ENCODE measurements around the gene C6orf15.

Gene C6orf15

DNA sequence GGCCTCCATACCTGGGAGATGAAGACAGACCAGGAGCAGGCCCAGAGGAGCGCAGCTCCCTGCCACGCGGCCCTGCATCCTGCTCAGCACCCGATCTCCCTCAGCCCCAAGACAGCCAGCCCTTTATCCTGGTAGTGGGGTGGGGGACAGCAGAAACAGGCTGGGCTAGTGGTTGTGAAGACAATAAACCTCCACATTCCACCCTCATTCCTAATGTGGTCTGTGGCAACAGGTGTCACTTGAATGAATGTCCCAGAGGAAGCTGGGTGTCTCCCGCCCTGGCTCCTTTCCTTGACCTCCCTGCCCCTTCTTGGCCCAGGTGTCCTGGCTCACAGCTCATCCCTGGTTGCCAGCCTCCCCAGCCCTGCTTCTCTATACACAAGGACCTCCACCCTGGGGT is at the start of gene C6orf15:
C6orf15 (minus strand) TSS at position 98 of the 400 bp plus-strand sequence; CDS start at position 78, 20 bp downstream.
- DNase-seq, result no peak

DNA sequence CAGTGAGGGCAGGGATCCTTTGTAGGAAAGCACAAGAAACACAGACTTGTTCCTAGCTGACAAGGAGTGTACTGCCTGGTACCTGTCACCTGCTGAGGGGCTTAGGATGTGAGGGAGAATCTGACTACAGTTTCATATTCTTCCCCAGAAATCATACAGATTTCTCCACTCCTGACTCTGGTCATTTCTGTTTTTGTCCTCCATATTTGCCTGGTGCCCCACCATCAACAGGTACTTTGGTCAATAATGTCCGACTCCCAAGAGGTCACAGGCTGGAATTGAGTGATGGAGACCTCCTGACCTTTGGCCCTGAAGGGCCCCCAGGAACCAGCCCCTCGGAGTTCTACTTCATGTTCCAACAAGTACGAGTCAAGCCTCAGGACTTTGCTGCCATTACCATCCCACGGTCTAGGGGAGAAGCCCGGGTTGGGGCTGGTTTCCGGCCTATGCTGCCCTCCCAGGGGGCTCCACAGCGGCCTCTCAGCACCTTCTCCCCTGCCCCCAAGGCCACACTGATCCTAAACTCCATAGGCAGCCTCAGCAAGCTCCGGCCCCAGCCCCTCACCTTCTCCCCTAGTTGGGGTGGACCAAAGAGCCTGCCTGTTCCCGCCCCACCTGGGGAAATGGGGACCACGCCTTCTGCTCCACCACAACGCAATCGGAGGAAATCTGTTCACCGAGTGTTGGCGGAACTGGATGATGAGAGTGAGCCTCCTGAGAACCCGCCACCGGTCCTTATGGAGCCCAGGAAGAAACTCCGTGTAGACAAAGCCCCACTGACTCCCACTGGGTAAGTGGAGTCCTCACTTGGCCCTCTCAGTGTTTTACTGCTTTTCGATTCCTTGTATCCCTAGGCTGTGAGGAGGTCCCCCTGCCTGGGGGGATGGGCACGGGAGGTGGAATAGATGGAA is 49.1 kb upstream of the C6orf15 start:
- DNase-seq, result no peak

DNA sequence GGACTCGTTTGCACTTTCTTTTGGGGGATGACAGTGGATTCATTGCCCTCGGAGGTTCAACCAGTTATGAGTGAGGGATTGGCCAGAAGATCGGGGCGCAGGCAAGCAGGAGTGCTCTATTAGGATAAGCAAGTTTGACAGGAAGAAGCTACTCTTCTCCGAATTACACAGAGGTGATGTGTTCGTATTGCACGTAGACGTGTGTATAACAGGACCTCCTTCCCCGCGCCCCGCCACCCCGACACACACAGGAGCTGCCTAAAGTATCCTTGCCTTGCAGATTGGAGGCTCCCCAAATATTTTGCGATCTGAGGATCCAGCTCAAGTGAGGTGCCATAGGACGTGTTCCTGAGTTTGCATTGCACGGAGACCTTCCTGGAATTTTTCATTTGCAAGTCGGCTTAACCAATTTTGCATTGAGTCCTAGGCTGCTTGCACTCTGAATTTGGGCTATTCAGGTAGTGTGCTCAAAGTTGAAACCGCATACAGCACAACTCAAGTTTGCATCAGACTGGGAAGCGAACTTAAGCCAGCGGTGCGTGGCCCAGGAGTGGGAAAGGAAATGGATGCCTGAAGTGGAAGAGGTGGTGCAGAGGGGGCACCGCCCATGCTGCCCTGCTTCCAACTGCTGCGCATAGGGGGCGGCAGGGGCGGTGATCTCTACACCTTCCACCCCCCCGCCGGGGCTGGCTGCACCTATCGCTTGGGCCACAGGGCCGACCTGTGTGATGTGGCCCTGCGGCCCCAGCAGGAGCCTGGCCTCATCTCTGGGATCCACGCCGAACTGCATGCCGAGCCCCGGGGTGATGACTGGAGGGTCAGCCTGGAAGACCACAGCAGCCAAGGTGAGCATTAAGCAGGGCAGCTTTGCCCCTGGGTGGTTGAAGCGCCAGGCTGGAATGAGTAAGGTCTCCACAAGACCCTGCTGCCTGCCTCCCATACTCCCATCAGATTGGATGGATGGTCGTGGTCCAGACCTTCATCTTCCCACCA is 46.8 kb upstream of the C6orf15 start:
- peak; percentile 62 for DNase-seq

DNA sequence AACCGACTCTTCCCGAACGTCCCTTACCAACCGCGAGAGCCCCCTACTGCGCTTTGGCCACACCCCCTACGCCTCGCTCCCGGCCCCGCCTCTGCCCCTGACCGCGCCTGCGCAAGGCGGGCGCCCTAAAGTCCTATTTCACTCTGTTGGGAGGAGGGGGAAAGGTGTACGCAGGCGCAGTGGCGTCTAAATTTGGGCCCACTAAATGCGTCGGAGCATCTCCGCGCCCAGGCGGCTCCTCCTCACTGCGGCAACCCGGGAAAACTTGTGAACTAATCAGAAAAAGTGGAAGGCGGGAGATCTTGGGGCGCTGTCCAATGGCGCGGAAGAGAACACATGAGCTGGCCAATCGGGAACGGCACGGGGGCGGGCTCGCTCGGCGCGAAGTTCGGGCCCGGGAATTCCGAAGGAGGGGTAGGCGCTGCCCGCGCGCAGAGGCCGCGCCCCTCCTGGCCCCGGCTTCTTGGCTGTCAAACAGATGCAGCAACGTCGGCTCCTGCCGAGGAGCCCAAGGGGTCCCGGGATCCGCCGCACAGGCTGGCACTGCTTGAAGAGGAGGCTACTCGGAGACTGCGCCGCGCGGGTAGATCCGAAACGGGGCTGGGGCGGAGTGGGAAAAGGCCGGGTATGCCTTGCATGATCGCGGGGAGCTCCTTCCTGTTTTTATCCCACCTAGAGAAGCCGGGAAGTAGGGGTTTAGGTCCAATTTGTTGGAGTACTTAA is 45.9 kb upstream of the C6orf15 start, which contains the start of gene TCF19:
TCF19 (plus strand) TSS at position 450 of the 723 bp plus-strand sequence. CDS start 881 bp downstream, outside the sequence.
- peak; percentile 99 for DNase-seq

DNA sequence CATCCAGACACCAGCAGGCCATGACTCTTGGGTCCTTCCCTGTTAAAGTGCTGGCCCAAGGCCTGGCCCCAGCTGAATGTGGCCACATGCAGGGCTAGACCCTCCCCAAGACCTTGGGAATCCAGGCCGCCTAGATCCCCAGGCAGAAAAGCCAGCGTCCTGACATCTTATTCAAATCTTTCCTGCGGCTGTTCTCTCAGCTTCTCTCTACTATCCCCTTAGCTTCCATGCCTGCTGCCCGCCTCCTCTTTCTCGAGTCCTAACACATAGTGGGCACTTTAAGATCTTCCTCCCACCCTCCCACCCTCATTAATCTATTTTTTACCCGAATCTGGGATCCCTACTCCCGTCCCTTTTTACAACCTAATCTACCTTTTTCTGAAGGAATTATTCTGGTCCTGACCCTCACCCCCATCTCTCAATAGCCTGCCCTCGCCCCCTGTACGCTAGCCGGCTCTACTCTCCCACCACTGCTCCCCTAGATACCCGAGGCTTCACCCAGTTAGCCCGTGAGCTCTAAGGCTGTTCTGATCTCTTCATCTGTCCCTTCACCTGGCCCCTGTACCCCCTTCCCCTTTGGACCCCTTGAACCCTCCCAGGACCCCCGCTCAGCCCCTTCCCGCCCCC is 45.3 kb upstream of the C6orf15 start, which contains the start of gene CCHCR1:
CCHCR1 (minus strand) TSS at position 290 of the 627 bp plus-strand sequence; CDS start at position 88, 202 bp downstream.
- no peak for DNase-seq

DNA sequence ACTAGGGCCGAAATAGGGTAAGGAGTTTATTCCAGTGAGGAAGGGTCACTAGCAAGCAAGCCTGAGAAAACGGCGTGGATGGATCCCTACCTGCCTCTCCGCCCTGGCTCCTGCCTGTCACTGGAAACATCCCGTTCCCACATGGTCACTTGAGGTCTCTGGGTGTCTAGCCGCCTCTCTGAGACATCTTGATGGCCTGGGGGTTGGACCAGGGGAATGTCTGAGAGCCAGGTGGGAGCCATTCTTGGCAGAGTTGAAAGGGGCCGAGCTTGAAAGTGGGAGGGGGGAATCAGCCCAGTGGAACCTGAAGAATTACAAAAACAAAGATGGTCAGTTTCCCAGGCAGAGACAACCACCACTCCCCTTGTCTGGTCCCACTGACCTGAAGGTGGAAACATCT is 44.3 kb upstream of the C6orf15 start:
- no peak for DNase-seq

DNA sequence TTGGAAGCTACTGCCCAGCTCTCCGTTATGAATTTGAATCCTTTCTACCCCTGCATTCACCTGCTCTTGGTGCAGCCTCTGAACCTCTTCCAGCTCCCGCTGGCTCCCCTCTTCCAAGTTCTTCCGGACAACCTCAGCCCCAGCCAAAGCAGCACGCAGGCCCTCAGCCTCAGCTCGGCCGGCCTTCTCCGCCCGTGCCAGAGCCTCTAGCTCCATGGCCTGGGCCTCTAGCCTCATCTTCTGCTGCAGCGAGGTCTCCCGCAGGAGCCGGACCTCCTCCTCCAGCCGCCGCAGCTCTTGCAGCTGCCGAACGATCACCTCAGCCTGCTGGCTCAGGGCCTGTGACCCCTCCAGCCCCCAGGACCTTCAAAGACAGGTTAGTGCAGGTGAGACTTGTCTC is 42.1 kb upstream of the C6orf15 start:
- no peak for DNase-seq

DNA sequence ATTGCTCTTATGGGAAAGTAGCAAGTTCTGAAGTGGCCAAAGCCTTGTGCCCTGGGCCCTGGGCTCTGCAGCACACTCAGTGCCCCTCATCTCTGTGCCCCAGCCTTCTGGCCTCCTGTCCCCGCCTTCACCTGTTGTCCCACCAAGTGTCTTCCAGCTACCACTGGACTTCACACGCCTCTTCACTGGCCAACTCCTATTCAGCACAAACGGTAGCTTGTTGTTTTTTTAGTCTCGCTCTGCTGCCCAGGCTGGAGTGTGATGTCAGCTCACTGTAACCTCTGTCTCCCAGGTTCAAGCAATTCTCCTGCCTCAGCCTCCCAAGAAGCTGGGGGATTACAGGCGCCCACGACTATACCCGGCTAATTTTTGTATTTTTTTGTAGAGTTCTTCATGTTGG is 40.4 kb upstream of the C6orf15 start:
- no peak for DNase-seq

DNA sequence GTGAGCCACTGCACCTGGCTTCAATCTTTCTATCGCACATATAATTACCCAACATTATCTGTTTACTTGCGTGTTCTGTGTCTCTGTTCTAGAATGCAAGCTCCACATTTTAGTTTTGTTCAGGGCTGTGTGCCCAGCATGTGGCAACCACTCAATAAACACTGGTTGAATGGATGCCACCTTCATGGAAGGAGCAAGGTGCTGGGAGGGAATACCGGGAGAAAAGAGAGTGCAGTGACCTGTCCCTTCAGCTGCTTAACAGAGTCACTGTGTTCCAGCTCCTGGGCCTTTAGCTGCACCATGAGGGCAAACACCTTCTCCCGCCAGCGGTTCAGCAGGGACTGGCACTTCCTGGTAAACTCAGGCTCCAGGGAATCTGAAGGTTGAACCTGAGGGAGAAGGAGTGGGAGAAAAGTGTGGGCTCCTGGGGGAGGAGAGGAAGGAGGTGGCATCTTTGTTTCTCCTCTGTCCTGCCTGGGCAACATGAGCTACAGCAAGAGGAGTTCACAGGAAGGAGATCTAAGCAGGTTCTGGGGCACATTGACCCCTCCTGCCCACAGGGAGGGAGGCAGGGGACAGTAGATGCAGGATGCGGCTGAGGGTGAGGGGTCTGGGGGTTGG is 37.6 kb upstream of the C6orf15 start:
- no peak for DNase-seq

DNA sequence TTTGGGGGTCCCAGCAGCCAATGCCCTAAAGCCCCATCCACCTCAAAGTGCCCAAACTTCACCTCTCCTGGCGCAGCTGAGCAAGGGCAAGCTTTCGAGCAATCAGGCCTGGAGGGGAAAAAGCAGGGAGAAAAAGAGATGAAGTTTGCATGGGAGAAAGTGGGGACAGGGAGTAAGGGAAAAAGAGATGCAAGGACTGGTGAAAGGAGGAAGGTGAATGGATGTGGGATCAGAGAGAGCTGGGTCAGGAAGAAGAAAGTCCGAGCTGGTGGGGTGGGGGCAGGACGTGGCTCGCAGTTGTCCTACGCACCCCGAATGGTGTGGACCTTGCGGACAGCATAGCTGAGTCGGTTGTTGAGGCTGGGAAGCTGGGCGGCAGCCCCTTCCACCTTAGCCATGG is 33.0 kb upstream of the C6orf15 start:
- DNase-seq, result no peak

DNA sequence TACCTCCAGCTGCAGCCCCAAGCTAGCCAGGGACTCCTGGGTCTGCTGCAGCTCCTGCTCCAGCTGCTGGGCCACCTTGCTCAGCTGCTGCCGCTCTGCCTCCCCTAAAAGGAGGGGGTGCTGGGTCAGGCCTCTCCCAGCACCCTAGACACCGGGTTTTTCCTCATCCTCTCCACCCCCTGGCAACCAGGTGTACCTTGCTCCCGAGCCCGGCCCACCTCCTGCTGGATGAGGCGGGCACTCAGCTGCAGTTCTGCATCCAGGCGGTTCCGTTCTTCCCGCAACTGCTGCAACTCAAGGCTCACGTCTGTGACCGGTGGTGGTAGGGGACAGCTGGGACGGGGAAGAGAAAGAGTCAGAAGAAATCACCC is 32.6 kb upstream of the C6orf15 start:
- no peak for DNase-seq

DNA sequence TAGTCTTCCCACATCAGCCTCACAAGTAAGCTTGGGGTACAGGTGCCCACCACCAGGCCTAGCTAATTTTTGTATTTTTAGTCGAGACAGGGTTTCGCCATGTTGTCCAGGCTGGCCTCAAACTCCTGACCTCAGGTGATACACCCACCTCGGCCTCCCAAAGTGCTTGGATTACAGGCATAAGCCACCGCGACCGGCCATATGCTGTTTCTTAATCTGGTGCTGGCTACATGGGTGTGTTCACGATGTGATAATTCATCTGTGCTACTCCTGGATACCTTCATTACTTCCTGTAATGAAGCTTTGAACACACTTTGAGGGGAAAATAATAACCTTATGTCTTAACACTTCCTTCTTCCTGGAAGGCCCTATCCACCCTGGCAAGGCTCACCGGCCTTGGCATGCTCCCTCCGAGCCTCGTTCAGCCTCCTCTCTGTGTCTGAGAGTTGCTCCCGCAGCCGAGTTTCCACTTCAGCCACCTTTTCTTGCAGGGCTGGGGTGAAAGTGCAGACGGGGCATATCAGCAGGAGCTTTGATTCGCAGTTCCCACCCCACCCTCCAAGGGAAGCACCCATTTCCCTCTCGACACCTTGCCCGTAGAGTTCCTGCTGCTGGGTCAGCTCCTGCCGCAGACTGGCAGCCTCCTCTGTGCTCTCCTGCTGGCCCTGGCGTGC is 32.1 kb upstream of the C6orf15 start:
- DNase-seq, result no peak

DNA sequence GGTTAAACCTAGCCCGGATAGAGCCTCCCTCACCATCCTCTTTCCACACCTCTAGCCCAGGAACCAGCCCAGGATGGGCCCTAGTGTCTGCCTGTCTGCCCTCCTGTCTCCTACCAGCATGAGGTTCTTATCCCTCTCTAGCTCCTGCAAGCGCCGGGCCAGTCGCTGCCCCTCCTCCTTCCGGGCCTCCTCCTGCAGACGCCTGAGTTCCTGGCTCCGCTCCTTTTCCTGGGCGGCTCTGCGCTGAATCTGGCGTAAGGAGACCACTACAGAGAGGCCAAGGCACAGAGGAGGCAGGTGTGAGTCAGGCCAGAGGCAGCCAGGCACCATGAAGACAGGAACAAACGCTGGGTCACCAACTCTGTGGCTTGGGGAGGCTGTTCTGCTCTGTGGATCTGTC is 30.8 kb upstream of the C6orf15 start:
- DNase-seq, result no peak

DNA sequence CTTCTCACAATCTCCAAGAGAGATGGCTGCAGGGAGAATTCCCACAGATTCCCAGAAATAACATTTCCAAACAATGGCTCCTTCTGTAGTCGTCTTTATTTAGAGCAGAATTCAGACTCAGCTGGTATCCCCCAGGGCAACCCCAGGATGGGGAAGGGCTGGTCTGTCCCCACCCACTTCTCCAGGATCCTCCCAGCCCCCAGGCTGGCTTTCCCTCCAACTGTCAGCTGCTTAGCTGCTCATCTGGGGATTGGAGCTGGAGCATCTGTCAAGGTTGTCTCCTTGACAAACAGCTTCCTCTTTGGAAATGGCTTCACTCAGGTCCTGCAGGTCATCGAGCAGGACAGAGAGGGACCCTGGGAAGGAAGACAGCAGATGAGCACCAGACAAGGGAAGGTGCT is 30.0 kb upstream of the C6orf15 start:
- no peak for DNase-seq

DNA sequence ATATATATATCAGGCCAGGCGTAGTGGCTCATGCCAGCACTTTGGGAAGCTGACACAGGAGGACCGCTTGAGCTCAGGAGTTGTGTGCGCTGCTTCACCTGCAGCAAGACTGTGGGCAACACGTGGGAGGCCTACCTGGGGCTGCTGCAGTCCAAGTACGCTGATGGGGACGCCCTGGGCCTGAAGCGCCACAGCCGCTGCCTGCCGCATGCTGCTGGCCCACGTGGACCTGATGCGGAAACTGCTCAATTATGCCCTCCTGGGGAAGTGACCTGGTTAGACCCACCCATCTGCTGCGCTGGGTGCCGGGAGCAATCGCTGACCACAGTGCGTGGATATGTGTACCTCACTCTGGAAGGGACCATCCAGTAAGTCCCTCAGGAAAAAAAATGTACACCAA is 28.3 kb upstream of the C6orf15 start:
- no peak for DNase-seq

DNA sequence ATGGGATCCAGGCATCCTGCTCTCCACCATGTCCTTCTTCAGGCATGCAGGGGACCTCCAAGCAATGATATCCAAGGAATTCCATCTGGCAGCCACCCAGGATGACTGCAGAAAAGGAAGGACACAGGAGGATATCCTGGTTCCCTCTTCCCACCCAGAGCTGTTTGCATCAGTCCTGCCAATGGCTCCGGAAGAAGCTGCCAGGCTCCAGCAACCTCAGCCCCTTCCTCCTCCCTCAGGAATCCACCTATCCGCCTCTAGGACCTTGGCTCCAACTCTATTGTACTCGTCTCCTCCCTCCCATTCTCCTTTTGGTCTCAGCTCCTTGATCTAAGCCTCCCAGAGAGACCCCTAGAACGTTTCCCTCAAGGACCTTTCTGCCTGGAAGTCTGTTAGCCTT is 27.2 kb upstream of the C6orf15 start:
- DNase-seq, result no peak

DNA sequence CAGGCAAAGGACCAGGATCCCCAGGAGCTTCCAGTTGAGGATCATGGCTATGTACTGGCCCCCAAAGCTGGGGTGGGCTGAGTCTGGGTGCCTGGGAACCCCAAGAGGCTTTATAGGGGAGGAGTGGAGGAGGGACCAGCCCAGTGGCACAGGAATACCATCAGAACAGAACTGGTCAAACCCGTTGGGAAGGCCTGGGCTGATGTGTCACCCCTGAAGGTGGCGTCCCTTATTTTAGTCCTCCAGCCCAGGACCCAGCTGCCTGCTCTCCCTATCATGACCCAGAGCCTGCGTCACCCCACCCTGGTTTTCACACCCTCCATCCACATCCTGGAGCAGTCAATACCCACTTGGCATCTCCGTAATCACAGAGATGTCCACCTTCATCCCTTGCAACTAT is 26.6 kb upstream of the C6orf15 start, which contains the start of gene PSORS1C2:
PSORS1C2 (minus strand) TSS at position 85 of the 400 bp plus-strand sequence; CDS start at position 45, 40 bp downstream.
- no peak for DNase-seq

DNA sequence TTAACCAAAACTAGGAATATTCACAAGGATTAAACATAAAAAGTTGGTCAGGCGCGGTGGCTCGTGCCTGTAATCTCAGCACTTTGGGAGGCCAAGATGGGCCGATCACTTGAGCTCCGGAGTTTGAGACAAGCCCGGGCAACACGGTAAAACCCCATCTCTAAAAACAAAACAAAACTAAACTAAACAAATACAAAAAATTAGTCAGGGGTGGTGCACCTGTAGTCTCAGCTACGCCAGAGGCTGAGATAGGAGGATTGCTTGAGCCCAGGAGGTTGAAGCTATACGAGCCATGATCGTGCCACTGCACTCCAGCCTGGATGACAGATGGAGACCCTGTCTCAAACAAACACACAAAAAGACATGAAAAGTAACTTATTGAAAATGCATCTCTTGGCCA is 23.3 kb upstream of the C6orf15 start:
- no peak for DNase-seq

DNA sequence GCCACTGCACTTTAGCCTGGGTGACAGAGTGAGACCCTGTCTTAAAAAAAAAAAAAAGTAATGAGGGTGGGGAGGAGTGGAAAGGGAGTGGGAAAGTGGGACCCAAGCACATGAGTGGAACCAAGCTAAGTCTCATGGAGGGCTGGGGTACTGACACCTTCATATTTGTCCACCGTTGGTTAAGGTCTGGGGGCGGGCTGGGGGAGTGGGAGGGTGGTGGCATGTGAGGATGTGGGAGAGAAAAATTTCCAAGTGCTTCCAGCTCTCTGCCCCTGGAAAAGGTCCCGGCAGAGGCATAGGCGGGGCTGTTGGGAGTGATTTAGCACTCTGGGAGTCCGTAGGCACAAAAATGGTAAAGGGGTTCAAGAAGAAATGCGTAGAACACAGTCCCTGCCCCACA is 20.4 kb upstream of the C6orf15 start:
- no peak for DNase-seq

DNA sequence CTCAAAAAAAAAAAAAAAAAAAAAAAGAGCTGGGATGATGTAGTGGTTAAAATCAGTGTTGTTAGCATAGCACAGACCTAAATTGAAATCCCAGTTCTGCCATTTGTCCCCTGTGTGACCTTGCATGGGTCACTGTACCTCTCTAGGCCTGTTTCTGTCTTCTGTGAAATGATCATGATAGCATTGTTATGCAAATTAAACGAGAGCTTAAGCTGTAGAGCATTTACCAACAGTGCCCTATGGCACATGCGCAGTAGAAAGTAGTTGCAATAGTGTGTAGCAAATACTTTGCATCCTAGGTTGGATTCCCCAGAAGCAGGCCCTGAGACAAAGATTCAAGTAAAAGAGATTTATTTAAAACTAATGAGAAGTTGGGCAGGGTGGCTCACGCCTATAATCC is 19.2 kb upstream of the C6orf15 start:
- no peak for DNase-seq

DNA sequence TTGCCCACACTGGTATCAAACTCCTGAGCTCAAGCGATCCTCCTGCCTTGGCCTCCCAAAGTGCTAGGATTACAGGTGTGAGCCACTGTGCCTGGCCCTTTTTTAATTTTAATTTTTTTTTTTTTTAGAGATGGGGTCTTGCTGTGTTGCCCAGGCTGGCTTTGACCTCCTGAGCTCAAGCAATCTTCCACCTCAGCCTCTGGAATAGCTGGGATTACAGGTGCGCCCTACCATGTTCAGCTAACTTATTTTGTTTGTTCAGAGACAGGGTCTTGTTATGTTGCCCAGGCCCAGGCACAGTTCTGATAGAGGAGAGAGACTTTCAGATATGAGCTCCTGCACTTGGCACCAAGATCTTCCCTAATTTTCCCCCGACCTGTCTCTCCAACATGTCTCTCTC is 18.4 kb upstream of the C6orf15 start:
- no peak for DNase-seq

Measured in stimulated activated CD8-positive, alpha-beta memory T cell treated with anti-CD3 and anti-CD28 coated beads, Interleukin-4, amount 100 ng/mL, for 48 hours (primary cell).